BE2C (cell line): ENCODE results near the gene BHLHE23.

ENCODE experiments used
- DNase-seq: peaks from one replicate; pipeline ENCODE4 v3.0.0-alpha.2; 2020
- H3K27me3 ChIP-seq: fragments of 250-450 bp; sonication (Bioruptor Pico); 2 replicates; pipeline ENCODE4 v1.5.1; 2020; ENCODE audit warnings: mild to moderate bottlenecking
- H3K36me3 ChIP-seq: fragments of 250-450 bp; sonication (Bioruptor Pico); 2 replicates; pipeline ENCODE4 v1.5.1; 2020; ENCODE audit warnings: mild to moderate bottlenecking
- H3K4me1 ChIP-seq: fragments of 250-450 bp; sonication (Bioruptor Pico); 2 replicates; pipeline ENCODE4 v1.5.1; 2020
- H3K4me3 ChIP-seq: 2 replicates; pipeline ENCODE4 v1.5.1; 2011; ENCODE audit warnings: low read depth, low read length
- H3K9me3 ChIP-seq: fragments of 250-450 bp; sonication (Bioruptor Pico); 2 replicates; pipeline ENCODE4 v1.5.1; 2020
- CTCF ChIP-seq: IDR thresholded peaks from 2 replicates; pipeline ENCODE4 v1.5.1; 2012; ENCODE audit warnings: mild to moderate bottlenecking, low read depth, low read length

BHLHE23 gene

GRCh38 chr20:63032861-63033793 is 26.4 kb upstream of the BHLHE23 start:
- DNase-seq: no peak
- H3K9me3 ChIP-seq: no peaks in the 10 kb centered on the region; the same call in 1 of the 2 replicates
- H3K27me3 ChIP-seq: peaks cover 79% of the 10 kb centered on the region
- no peak overlapping the region for H3K4me3 ChIP-seq
- no peak for TF ChIP-seq CTCF
- no peaks in the 10 kb centered on the region for H3K36me3 ChIP-seq
- no peaks in the 10 kb centered on the region for H3K4me1 ChIP-seq

- Histone ChIP-seq H3K27me3 (peaks cover 78% of the 10 kb centered on the region), H3K4me3 (no peak overlapping the region), H3K9me3 (no peaks in the 10 kb centered on the region; the same call in 1 of the 2 replicates), H3K4me1 (no peaks in the 10 kb centered on the region), H3K36me3 (no peaks in the 10 kb centered on the region)
- no peak for TF ChIP-seq CTCF
- no peak for DNase-seq
Observed at GRCh38 chr20:63032026-63032800, 25.4 kb upstream of the BHLHE23 start.

- Histone ChIP-seq H3K36me3 (no peaks in the 10 kb centered on the region), H3K4me1 (no peaks in the 10 kb centered on the region), H3K9me3 (no peaks in the 10 kb centered on the region; the same call in 1 of the 2 replicates), H3K4me3 (no peak overlapping the region), H3K27me3 (peaks cover 71% of the 10 kb centered on the region)
- no peak for TF ChIP-seq CTCF
- no peak for DNase-seq
Observed at GRCh38 chr20:63031251-63032014, 24.7 kb upstream of the BHLHE23 start.

- Histone ChIP-seq H3K4me3 (no peak overlapping the region), H3K9me3 (no peaks in the 10 kb centered on the region; the same call in 1 of the 2 replicates), H3K27me3 (peaks cover 65% of the 10 kb centered on the region), H3K4me1 (no peaks in the 10 kb centered on the region; the same call in 1 of the 2 replicates), H3K36me3 (no peaks in the 10 kb centered on the region)
- DNase-seq: no peak
- no peak for TF ChIP-seq CTCF
Observed at GRCh38 chr20:63029358-63030121, 22.8 kb upstream of the BHLHE23 start.

- Histone ChIP-seq H3K27me3 (peaks cover 62% of the 10 kb centered on the region), H3K4me1 (no peaks in the 10 kb centered on the region; the same call in 1 of the 2 replicates)
- DNase-seq: no peak
Observed at GRCh38 chr20:63028461-63028921, 21.7 kb upstream of the BHLHE23 start.

More at GRCh38 chr20:63028461-63028921, 21.7 kb upstream of the BHLHE23 start:
- Histone ChIP-seq H3K36me3 (no peaks in the 10 kb centered on the region), H3K9me3 (no peaks in the 10 kb centered on the region; the same call in 1 of the 2 replicates), H3K4me3 (no peak overlapping the region)
- no peak for TF ChIP-seq CTCF
